Hematopoietic multipotent progenitor cell treated with erythropoietin and hydrocortisone succinate and interleukin-3 and kit ligand, for 8 days (in vitro differentiated cells): ENCODE results near the gene ATP2B3.

Experiments used
- DNase-seq: peaks from one replicate; pipeline ENCODE4 v3.0.0-alpha.2; 2015

Gene ATP2B3

DNA sequence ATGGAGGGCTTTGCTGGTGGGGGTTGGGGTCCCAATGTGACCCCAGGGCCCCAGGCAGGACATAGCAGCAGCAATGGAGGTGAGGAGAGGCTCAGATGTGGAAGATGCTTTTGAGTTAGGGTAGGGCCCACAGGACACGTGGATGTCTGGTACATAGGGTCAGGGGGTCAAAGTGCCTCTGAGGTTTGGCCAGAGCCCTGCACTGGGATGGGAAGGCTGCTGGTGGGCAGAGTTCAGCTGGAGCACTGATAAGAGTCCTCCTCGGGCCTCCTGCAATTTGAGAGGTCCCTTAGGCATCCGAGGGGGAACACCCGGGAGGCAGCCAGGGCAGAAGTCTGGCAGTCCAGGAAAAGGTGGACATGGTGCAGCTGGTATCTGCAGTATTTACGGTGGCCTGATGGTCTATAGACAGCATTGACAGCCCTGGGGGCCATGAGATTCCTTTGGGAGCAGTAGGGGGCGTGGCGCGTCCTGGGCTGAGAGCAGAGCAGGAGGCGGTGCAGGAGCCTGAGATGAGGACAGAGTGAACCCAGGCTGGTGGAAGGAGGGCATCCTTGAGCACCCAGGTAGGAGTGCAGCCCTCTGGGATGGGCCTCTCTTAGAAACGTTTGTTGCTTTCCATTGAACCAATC lies 58.9 kb downstream of the ATP2B3 start:
- no peak for DNase-seq

DNA sequence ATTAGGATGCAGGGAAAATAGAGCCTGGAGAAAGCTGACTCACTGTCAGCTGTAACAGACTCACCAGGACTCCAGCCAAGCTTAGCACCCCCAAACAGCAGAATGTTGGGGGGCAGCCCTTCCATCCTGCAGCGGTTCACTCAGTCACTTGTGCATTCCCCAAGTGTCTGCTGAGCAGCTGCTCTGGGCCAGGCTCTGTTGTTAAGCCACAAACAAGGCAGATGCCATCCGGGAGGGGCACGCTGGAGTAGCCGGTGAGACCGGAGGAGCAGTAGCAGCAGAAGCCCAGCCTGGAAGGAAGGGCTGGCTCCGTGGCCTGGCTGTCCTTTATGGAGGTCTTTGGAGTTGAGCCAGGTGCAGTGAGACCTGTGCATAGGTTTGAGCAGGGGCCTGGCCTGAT lies 59.5 kb downstream of the ATP2B3 start:
- no peak for DNase-seq

DNA sequence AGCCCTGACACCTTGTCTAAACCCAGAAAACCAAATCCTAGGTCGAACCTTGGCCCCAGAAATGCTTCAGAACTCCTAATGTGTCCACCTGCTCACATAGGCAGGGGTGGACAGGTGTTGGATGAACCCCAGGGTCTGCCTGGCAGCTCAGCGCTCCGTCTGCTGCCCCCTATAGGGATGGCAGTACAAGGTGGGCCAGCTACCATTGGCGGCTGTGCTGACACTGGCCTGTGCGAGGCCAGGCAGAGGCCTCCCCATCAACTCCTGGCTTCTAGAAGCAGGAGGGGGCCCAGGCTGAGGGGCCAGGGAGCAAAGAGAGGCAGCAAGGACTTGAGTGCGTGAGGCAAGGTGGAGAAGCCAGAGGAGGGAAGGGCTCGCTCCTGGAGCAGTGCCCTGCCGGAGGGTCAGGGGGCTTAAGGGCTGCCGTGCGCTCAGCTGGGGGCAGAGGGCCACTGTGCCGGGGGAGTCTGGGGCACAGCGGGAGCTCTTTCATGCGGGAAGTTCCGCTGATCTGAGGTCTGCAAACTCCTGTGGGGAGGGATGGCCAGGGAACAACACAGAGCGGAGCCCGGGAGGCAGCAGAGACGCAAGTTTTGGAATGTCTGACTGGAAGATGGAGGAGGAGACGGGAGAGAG lies 60.9 kb downstream of the ATP2B3 start:
- no peak for DNase-seq

DNA sequence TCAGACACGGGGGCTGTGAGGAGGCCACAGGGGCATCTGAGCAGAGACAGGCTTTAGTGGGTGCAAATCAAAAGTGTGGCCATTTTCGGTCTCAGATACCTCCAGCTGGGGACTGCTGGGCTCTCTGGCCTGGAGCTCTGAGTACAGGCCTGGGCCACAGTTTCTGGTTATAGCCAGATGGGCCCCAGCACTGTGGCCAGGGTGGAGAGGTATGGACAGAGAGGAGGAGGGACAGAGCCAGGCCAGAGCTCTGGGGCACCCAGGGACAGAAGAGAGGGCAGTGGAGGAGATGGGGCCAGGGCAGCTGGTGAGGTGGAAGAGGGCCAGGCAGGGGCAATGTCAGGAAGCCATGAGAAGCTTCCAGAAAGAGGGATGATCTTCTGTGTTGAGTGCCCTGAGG lies 61.4 kb downstream of the ATP2B3 start:
- DNase-seq: no peak

DNA sequence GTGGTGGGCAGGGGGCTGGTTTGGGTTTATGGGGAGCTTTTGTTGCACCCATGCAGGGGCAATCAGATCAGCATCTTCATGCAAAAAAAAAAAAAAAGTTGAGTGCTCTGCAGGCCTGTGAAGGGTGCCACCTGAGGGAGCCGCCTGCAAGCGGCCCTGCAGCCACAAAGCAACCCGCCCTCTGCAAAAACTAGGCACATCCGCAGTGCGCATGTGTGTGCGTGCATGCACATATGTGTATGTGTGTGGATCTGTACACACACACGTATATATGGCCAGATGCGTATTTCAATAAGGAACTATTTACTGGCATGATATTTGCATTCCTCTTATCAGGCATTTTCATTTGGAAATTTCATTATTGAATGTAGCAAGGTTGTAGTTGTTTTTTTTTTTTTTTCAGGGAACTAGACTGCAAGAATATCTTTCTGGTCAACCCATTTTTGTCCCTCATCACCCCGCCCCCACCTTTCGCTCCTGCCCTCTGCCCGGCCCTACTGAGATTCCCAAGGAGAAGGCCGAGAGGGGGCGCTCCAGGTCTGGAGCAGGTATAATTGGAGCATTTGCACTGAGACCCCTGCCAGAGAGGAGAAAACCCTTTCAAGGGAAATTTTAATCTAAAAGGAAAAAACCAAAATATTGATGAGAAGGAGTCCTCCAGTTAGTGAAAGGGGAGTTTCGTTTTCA lies 63.4 kb downstream of the ATP2B3 start:
- DNase-seq: no peak

DNA sequence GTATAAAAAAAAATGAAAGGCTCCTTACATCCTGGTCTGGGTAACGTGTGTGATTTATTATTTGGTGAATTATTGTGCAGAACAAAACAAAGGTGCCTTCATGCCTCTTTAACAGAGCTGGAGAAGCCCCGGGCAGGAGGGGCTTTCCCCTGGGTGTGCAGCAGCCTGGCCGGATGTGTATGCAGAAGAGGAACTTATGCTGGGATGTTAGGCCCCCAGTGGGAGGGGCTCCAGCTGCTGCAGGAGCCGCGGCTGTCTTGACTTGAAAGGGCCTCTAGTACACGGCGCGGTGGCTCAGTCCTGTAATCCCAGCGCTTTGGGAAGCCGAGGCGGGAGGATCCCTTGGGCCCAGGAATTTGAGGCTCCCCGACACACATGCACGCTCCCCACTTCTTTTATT lies 65.5 kb downstream of the ATP2B3 start:
- peak; percentile 18 for DNase-seq

DNA sequence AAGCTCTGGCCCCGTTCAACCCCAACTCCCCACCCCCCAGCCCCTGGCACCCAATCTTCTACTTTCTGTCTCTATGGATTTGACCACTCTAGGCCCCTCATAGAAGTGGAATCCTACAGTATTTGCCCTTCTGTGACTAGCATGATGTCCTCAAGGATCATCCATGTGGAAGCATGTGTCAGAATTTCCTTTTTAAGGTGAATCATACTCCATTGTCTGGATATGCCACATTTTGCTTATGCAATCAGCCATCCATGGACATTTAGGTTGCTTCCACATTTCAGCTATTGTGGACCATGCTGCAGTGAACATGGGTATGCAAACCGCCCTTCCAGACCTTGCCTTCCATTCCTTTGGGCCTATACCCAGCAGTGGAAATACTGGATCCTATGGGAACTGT lies 66.0 kb downstream of the ATP2B3 start:
- no peak for DNase-seq

DNA sequence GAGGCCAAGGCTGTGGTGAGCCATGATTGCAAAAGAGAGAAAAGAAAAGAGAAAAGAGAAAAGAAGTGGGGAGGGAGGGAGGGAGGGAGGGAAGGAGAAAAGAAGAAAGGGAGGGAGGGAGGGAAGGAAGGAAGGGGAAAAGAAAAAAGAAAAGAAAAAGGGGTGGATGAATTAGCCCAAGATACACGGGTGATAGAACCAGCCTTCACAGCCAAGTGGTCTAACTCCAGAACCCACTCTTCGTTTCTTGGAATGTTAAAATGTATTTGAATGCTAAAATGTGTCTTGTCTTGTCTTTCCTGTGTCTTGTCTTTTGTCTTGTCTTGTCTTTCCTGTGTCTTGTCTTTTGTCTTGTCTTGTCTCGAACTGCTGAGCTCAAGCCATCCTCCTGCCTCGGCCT lies 68.4 kb downstream of the ATP2B3 start:
- no peak for DNase-seq

DNA sequence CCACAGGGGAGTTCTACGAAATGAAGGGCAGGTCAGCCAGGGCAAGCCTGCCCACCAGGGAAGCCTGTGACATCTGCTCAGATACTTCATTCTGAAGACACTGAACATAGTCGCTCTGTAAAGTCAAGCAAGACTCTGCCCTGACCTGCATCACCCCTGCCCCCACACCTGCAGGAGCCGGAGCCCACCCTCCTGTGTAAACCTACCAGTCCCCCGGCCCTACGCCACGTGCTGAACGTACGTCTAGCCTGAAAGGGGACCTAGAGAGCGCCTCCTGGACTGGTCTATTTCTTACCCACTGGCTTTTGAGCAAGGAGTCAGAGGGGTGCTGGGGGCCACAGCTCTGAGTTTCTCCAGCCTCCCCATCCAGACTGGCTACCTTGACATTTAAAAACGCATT lies 69.9 kb downstream of the ATP2B3 start:
- DNase-seq: no peak

DNA sequence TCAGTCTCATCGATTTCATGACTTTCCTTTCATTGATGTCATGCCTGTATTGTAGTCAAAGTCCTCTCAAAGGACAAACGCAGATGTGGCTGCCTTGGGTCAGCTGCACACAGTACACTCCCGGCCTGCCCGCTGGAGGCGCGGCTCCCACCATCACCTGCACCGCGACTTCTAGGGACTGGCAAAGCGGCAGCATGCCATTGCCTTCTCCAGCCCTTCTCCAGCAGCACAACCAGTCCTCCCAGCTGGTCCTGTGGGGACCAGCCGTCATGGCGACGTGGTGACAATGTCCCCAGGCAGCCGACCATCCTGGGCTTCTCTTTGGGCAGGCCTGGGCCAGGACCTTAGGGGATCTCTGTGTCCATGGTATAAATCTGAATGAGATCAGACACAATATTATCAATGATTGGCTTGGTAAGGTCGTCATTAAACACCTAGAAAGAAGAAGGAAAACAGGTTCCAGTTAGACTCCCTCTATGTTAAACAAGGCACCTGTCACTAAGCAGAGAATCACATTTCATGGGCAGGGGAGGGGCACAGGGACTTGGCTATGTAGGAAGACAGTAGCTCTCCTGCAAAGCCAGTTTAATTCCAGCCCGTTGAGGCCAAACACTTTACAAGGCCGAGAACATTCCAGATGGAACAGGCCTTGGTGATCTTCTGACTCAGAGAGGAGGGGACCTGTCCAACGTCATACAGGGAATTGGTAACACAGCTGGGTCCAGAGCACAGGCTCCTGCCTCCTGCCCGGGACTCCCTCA lies 70.8 kb downstream of the ATP2B3 start:
- DNase-seq: no peak

DNA sequence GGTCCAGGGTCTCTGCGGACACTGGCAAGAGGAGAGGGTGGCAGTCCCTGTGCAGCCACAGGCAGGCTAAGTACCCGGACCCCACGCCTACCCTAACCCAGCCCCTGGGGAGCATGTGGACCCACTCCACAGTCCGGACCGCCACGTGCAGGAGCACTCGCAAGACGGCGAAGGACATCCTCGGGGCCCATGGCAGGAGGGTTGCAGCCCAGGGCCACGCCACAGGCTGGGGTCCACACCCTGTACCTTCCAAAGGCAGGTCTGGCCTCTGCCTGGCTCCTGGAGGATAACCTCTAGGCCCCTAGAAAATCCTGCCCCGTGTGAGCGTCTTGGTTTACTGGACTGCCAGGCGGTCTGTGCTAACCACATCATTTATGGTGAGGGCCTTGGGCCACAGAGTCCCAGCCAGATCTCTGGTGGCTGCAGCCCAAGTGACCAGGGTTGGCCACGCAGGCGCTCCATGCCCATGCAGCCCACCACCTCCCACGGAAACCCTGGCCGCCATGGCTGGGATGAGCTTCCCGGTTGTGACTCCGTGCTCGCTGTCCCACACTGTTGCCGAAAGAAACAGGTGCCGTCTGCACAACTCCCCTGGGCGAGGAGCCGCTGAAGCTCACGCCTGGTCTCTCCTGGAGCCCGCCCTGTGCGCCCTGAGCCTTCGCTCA lies 71.5 kb downstream of the ATP2B3 start:
- no peak for DNase-seq

DNA sequence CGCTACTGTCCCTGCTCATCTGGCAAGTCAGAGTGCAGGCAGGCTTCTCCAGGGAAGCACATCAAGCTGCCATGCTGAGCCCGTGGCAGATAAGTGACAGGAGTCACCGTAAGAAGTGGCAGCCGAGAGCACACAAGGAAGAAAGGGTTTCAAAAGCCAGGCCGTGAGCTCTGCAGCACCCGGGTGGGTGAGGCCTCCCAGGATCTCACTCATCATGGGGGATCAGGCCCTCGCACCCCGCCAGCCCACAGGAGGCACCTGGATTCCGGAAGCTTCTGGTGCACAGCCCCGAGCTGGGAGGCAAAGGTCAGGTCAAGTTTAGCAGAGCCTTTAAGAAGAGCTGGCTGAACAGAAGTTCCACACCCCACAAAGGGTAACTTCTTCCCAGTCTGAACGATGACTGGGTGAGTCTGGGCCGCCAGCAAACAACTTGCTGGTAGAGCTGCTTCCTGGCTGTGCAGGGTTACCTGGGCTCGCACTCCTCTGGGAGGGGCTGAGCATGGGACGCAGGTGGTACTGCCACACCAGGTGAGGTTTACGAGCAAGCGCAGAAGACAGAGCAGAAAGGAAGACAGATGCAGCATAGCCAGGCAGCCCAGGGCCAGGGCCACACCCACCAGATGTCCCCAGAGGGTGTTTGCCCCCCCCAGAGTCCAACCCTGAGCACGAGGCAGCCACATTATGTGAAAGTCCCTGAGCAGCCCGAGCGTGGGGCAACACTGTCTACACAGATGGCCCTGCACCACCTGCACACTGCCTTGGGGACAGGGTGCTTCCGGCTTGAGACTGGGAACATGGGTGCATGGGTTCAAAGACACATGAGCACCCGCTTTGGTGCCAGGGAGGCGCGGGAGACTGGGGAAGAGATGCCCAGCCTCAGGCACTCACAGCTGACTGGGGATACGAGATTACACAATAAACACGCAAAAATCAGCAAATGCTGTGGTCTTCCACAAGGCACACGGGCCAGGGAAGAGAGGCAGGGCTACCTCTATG lies 73.8 kb downstream of the ATP2B3 start:
- no peak for DNase-seq

DNA sequence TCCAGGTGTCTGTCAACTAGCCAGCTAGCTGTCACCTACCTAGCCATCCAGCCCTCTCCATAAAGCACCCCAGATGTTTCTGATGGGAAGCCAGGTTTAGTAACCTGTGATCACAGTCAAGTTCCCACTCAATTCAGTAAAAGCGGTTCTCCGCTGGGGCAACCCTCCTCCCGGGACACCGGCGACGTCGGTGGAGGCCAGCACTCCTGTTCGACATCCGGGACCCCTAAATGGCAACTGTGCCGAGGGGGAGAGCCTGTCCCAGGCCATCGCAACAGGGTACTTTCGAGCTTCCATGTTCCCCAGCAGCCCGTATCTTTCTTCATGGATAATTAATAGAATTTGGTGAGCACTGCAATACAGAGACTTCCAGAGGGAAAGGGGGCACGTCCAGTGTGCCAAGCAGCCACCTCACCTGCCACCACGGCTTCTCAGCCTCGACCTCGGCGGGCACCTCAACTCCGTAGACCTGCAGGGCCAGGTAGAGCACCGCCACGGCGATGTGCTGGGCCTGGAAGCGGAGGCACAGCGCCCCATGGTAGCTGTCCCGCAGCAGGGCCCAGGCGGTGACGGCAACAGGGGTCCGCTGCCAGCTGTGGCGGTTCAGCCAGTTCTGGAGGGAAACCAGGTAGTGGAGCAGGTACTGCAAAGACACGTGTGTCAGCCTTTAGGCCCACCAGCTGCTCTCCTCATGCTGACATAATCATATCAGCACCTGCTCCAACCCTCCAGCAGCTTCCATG lies 74.8 kb downstream of the ATP2B3 start:
- no peak for DNase-seq

DNA sequence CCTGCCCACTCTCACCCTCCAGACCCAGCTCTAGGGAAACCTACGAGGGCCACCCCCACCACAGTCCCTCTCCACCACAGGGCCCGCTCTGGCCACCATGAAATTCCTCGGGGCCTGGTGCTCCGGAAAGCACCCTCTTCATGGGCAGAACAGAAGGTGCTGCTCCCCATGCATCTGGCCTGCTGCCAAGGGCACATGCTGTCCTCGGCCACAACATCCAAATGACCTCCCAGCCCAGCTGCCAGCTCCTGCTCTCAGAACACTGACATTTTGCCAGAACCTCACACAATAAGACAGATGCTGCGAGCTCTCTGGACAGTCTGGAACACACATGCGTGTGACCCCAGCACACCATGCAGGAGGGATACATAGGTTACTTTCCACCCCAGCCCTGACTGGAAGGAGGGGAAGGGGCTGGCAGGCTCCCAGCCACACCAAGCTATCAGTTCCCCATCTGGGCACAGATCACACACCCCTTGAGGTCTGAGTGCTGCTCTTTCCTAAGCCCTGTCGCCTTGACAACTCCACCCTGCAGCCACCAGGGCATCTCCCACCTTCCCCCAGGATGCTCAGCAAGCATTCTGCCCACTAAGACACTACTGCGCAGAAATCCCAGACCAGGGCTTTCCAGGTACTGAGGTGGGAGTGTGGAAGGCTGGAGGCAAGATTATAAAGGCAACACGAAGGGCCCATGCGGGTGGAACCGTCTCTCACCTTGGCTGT lies 75.7 kb downstream of the ATP2B3 start:
- DNase-seq: no peak

DNA sequence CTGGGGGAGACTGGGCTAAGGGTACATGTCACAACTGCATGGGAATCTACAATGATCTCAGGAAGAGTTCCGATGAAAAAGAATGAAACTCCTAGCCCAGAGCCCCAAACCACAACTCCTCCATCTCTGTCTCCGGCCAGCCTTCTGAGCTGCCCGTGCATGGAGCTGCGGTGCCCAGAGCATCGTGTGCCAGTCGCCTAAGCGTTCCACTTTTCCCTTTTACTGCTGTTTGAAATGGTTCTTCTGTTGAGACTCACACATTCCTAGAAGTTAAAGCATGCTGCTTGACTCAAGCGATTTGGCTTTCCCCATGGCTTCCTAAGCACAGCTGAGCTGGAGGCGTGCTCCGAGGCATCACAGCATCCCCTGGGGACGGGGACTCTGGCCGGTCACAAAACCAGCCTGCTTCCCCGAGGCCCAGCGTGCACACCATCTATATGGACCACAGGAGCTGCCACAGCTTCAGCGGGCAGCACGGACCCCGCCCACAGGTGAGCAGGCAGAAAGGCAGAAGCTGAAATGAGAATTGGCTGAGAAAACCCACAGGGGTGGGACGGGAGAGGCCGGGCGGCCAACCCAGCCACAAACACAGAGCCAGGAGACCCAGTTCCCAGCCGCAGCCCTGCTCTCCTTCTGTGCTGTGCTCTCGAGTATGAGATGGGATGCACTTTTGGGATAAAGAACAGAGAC lies 76.5 kb downstream of the ATP2B3 start:
- no peak for DNase-seq

DNA sequence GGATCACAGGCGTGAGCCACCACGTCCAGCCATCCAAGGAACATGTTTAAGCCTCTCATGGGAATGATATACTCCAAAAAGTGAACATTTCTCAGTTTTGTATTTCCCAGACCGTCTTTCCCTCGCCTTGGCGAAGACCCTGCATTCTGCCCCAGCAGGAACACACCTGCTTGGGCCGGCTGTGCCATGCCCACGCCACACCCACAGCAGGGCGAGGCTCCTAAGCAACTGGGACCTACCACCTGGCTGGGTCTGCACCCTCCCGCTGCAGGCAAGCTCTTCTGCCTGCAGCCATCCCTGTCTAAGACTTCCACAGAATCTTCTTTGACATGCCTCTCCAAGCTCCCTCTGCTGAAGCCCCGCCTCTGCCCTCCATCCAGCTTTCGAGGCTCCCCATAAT lies 77.9 kb downstream of the ATP2B3 start:
- no peak for DNase-seq

DNA sequence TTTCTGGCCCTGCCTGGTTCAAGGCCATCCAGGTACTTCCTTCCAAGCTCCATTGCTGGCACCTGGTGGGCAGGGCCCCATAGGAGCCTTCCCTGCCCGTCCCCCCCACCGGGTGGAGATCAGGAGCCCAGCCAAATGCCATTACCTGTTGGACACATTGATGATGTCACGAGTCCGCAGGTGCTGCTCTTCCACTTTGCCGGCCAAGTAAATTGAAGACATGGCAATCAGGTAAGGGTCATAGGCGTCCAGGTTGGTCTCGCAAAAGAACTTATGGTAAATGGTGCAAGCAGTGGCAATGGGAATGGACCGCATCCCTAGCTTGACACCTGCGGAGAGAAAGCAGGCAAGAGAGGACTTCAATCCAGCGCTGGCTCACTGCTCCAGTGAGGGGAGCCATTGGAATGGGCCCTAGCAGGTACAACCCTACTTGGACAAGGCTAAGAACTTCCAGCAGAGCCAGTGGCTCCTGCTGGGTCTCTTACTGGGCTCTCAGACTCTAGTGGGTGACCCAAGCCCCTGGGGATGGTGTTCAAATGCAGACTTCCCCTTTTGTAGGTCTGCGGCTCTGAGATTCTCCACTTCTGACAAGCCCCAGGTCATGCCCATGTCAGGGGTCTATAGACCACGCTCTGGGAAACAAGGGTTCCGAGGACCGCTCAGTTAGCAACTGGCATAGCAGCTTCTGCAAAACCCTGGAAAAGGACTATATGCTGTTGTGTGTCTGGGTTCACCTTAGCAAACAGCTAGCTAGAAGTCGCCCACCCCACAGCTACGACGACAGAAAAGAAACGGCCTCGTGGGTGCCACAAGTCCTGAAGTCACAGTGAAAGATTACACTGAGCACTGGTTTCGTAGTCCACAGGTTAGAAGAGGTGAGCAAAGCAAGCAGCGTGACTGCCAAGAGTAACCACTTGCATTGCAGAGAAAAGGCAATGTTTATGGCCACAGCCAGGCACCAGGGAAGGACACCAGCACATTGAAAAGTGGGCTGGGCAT lies 78.7 kb downstream of the ATP2B3 start:
- no peak for DNase-seq

DNA sequence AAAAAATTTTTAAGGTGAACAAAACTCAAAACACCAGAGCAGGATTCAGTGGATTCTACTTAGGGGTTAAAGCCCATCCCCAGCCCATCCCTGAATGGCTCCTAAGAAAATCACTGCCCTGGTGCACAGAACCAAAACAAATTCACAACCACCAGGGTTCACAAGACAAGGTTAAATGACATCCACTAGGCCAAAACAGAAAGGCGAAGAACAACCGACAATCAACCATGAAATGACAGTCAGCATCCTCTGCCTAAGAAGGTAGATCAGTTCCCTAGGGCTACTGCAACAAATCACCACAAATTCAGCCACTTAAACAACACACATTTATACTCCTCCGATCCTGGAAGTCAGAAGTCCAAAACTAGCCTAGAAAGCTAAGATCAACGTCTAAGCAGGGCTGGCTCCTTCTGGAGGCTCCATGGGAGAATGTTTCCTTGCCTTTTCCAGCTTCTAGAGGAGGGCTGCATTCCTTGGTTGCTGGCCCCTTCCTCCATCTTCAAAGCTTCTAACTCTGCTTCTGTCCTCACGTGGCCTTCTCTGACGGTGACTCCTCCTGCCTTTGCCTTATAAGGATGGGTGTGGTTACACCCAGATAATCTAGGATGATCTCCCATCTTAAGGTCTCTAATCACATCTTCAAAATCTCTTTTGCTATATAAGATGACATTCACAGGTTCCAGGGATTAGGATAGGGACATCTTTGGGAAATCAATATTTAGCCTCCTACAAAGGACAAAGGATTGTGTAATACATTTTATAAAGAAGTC lies 79.7 kb downstream of the ATP2B3 start:
- peak; percentile 3 for DNase-seq
